GM18861 (cell line): ENCODE measurements around the gene TRPC1.
"Not testable (repeated sequence)": the region's sequence is repeated elsewhere in the genome, so short reads cannot be mapped to it uniquely, and the experiment has no call there.

Experiments
- ATAC-seq: cut with Tn5 transposase; IDR thresholded peaks from one replicate; pipeline ENCODE4 v1.9.1; 2021; ENCODE audit not compliant: unreplicated experiment

TRPC1 gene

DNA sequence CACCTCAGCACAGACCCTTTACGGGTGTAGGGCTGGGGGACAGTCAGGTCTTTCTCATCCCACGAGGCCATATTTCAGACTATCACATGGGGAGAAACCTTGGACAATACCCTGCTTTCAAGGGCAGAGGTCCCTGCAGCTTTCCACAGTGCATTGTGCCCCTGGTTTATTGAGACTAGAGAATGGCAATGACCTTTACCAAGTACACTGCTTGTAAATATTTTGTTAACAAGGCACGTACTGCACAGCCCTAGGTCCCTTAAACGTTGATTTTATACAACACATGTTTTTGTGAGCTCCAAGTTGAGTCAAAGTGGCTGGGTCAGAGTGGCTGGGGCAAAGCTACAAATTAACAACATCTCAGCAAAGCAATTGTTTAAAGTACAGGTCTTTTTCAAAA is 28.8 kb downstream of the TRPC1 start:
- ATAC-seq: not testable (repeated sequence)

DNA sequence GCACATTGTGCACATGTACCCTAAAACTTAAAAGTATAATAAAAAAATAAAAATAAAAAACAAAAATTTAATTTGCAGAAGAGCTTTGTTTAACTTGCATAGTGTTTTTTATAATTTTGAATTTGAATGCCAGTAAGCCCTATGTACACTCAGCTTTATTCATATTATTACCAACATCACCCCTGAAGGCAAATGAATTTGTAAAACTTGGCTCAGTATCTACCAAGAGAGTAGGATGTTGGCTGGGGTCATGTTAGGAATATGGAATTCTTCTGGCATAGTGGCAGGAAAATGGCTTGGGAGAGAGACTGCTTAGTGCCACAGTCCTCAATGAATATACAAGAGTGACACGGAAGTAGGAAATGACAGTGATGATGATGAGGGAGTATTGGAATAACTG is 30.7 kb downstream of the TRPC1 start:
- no peak for ATAC-seq

DNA sequence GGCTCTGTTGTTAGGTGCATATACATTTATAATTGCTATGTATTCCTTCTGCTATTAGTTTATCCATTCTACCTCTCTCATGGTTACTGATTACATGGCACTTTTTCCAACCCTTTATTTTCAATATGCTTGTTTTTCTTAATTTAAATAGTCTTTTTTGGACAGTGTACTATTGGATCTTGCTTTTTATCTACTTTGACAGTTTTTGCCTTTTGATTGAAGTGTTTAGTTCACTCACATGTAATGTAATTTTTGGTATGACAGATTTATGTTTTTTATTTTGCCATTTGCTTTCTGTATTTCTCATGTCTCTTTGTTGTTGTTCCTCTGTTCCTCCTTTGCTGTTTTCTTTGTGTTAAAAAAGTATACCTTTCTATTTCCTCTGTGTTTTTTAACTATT is 44.5 kb downstream of the TRPC1 start:
- no peak for ATAC-seq

DNA sequence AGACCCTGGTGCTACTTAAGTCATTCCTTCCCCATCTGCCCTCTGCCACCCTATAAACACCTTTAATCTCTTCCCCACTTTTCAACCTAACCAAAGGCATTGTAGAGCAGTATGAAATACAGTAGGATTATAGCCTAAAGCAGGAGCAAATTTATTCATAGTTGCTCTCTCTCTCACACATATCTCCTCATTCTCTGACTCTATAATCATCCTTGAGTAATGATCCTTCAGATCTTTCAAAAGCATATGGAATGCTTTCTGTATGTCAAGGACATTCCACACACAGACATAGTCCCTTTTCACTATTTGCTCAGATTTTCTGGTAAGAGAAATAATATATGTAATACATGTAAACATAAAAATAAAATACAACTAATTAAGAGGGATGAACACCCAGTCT is 54.1 kb downstream of the TRPC1 start:
- ATAC-seq: no peak

DNA sequence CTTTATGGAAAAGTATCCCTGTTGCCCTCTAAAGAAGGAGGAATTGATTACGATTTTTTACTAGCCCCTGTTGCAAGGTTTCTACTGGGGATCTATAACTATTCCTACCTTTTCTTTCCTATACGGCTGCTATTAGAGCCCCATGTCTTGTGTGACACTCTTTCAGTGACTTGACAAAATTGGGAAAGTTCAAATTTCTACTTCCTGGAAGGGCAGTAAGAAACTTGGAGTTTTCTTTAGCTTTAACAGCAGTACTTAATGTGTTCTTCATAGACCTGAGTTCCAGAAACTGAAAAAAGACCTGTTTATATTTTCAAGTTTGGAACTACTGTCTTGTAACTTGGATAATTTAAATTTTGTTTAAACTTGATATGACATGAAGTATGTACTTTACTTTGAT is 54.7 kb downstream of the TRPC1 start:
- no peak for ATAC-seq

DNA sequence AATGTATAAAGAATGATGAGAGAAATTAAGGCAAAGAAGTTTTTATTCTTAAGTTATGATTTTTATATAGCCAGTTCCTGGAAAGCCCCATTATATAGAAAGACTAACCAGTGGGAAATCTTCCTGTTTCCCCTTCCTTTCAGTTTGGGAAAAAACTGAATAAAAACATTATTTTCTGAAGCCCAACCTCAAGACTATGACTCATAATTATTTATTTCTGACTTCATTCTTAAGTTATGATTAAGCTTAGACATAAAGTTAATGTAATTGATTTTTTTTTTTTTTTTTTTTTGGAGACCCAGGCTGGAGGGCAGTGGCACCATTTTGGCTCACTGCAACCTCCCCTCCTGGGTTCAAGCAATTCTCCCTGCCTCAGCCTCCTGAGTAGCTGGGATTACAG is 55.8 kb downstream of the TRPC1 start:
- ATAC-seq: no peak

DNA sequence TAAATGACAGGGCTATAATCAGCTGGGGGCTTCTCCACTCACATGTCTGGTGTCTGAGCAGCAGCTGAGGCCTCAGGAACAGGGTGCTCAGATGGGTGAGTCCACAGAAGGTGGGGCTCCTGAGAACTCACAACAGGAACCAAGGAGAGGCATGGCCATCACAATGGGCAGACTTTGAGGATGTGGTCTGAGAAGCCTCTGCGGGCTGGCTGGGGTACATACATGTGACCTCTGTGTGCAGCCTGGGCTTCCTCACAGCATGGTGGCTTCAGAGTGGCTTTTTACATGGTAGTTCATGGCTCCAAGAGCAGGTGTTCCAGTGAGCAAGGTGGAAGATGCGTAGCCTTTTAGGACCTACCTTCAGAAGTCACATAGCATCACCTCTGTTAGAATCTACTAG is 58.8 kb downstream of the TRPC1 start:
- ATAC-seq: no peak

DNA sequence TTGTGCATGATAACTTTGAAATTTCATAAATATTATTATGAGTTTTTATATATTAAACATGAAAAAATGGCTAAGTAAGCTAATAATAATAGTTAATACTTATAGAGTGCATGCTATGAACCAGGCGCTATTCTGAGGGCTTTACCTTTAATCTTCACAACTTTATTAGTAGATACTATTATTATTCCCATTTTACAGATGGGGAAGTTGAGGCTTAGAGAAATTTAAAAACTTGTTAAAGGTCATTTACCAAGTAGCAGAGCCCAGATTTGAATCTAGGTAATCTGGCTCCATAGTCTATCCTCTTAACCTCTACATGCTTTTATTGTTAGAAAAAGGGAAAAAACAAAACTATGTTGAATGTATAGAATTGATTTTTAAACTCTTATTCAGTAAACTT is 60.4 kb downstream of the TRPC1 start:
- no peak for ATAC-seq

DNA sequence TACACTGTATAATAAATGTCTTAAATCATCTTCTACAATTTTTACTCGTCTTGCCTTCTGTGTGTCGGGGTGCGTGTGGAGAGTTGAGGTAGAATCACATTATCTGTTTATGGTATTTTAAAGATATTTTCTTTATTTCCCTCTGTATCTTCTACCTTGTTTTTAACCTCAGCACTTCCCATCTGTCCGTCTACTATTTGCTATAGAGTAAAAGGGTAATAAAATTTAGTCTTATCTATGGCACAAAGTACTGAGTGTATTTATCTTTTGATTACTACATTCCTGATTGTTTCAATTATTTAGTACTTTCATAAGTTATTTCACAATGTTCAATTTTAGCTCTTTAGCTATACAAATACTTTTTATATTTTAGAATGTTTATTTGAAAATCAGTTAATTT is 62.2 kb downstream of the TRPC1 start:
- ATAC-seq: no peak

DNA sequence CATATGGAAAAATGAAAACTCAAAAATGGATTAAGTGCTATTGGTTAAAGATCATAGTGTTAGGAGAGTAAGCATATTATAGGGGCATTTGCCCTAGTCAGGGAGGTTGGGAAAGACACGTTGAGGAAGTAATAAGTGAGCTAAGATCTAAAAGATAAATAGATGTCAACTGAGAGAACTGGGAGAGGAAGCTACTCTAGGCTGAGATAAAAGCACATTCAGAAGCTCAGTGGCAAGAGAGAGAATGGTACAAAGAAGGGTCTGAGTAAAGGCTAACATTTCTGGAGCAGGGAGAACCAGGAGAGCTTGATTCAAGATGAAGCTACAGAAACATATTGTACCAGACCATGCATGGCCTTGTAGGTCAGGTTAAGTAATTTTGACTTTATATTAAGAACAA is 63.9 kb downstream of the TRPC1 start:
- no peak for ATAC-seq

DNA sequence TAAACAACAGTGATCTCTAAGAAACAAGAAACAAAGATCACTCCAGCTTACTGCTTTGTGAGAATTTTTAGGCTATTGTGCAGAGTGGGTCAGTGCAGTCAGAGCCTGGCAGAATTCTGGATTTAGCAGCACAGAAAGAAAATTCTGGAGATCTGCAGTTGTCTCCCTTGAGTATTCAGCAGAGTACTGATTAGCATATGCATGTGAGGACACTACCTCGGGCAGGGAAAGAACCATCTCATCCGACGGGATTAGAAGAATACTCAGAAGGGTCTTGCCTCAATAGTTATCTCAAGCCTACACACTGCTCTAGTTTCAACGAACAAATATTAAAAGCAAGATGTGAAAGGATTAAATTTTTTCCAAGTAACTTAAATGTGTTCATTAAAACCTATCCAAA is 70.7 kb downstream of the TRPC1 start:
- no peak for ATAC-seq

DNA sequence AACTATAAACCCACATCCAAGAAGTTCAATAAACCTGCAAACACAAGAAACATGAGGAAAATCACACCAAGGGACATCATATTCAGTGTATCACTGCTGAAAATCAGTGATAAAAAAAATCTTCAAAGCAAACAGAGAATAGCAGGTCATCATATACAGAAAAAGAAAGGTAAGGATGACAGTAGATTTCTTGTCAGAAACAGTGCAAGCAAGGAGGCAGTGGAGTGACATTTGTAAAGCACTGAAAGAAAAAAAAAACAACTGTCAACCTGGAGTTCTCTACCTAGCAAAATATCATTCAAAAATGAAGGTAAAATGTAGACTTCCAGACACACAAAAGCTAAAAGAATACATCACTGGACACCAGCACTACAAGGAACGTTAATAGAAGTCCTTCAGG is 71.5 kb downstream of the TRPC1 start:
- ATAC-seq: no peak

DNA sequence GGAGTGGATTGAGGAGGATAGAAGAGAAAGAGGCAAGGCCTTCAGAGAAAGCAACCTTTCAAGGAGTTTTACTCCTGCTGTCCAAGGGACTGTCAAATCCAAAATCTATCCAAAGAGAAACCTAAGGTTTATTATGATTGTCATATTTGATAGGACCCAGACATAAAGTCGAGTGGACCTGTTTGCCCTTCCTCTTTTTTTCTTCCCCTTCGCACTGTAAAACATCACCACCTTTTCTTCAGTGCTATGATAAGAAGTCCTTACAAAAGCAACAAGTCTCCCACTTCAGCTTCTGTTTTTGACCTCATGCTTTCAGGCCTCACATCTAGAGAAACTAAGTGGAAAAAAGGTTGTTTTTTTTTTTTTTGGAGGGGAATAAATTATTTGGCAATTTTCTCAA is 73.0 kb downstream of the TRPC1 start:
- no peak for ATAC-seq

DNA sequence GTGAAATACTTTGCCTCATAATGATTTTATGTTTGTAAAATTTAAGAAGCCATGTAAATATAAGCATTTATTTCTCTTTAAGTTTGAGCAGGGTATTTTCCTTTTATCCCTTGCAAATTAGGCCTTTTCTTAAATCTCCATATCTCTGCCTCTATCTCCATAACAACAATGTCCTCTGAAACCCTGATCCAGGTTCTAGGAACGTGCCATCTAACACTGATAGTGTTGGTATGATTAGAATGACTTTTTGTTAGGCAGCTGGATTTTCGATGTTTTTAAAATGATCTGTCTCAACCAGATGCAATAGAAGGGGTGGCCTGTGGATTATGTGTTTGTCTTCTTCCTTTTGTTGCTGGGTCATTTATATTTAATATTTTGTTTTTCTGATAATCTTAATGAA is 77.9 kb downstream of the TRPC1 start:
- ATAC-seq: no peak

DNA sequence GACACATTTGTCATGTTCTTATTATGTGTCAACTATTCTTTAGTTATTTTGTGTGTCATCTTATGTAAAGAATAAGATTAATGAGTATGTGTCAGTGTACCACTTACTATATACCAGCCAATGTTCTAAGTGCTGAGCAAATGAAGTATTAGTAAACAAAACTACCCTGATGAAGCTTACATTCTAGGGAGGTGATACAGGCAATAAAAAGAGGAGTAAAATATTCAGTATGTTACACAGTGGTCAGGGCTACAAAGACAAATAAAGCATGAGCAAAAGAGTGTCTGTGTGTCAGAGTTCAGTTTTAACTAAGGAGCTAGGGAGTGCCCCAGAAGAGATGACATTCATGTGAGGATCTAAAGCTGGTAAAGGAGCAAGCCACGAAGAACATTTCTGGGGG is 79.1 kb downstream of the TRPC1 start:
- ATAC-seq: no peak

DNA sequence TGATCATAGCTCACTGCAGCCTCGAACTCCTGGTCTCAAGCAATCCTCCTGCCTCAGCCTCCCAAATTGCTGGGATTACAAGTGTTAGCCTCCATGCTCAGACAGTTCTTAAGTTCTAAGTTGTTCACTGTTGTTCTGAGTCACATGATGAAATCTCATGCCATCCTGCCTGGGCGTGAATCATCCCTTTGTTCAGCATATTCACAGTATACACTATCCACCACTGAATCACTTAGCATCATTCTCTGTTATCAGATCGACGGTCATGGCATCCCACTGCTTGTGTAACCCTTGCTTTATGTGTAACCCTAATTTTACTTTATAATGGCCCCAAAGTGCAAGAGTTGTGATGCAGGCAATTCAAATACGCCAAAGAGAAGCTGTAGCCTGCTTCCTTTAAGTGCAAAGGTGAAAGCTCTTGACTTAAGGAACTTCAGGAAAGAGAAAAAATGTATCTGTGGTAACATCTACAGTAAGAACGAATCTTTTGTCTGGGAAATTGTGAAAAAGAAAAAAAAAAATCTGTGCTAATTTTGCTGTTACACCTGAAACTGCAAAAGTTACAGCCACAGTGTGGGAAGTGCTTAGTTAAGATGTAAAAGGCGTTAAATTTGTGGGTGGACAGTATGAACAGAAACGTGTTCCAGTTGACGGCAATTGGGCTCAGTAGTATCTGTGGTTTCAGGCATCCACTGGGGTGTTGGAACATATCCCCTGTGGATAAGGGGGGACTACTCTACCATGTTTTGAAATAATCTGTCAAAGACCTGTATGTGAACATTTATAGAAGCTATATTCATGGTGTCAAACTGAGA is 84.5 kb downstream of the TRPC1 start:
- ATAC-seq: no peak

DNA sequence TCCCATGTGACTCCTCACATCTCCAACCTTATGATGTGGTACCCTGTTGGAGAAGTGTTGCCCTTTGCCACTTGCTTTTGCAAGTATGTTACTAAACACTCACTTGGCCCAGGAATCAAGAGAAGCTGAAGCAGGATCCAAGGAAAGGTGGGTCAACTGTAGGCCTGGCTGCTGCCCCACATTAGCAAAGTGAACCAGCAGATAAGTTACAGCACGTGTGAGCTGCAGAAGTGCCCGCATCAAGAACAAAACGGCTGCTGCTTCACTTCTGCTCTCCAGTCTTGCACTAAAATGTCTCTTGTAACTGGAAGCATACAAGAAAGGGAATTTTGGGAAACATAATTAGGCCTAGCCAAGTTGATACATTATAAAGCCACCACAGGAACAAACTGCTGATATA is 85.4 kb downstream of the TRPC1 start:
- no peak for ATAC-seq

DNA sequence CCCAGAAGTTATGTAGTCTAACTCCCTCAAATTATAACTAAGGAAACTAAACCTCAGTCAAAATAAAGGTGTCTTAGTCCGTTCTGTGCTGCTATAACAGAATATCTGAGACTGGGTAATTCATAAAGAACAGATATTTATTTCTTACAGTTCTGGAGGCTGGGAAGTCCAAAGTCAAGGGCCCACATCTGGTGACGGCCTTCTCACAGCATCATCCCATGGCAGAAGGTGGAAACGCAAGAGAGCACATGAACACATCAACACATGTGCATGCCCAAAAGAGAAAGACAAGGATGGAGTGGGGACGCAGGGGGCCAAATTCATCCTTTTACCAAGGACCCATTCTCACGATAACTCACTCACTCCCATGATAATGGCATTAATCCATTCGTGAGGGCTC is 92.0 kb downstream of the TRPC1 start:
- no peak for ATAC-seq

DNA sequence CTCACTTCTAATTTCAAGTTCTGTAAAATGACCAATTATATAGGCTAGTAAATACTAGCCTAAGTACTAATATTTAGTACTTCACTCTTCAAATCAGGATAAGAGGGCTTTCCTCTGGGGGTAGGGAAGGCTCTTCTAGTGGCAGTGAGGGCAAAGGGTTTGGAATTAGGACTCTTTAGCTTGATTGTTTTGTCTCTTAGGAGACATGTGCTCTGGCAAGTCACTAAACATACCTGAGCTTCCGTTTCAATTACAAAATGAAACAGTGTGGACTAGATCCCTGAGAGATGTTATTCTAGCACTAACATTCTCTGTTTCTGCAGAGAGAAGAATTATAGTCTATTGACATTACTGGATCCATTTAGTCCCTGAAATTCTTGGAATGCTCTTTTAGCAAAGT is 93.5 kb downstream of the TRPC1 start:
- no peak for ATAC-seq

DNA sequence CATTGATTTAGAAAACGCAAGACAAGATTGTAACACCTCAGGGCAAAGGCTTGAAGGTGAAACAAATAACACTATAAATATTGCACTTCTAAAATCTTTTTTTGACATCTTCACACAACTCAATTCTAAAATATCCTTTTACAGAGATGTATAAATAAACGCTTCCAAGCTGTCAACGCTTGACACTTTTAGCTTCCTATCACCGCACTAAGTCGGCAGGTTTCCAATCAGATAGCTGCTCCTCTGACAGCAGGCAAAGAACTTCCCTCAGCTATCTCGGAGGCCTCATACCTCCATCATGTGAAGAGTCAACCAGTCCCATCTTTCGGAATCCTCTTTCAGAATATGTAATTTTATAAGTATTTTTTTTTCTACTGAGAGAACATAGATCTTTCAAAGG is 94.1 kb downstream of the TRPC1 start:
- no peak for ATAC-seq

DNA sequence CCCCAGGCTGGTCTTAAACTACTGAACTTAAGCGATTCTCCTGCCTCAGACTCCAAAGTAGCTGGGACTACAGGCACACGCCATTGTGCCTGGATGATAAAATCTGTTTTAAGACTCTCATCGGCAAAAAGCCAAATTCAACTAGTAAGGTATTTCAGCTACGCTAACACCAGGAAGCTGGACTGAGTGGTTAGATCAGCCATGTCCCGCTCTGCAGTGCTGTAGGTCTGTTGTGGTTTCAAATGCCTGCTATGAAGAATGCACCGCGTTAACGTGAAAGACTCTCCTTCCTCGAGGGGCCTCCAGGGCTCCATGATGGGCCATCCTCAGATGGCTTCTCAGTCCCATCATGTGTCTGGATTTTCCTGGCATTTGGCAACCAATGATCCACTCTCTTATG is 94.8 kb downstream of the TRPC1 start:
- no peak for ATAC-seq

DNA sequence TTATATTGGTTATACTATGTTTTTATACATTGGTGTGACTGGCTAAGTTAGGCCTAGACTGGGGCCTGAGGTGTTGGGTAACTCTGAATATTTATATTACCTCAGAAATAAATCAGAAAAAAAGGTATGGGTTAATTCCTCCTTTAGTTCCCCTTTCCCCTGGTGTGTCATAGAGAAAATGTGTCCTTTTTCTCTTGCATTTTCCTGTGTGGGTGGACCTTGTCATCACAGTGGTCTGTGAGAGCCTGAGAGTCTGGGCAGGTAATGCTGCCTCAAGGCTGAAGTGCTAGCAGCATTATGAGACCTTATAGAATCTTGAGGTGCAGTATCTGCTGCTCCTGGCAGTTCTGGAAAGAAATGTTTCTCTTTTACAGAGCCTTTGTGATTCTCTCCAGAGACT is 95.3 kb downstream of the TRPC1 start:
- no peak for ATAC-seq

DNA sequence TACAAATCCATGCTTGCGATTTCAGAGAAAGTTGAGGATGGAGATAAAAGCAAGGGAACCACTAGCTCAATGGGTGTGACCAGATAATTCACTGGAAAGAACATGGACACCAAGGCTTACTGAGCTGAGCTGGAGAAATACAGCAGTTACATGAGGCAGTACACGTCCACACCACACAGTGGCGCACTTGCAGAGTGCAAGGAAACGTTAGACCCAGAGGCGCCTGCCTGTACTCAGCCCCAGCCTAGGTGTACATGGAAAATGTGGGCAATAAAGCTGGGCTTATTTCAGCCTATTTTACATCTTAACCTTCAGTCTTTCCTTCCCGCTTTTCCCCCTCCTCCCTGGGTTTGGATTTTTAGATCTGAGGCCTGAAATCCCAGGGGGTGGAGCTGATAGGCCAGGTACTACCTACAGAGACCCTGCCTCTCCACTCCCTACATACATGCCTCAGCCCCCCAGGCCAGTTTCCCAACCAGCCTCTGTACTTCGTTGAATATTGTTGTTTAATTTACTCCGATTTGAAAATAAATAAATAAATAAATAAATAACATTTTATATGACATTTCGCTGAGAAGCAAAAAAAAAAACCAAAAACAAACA is 105.0 kb downstream of the TRPC1 start:
- ATAC-seq: peak; percentile 98
